GM12878 (cell line): ENCODE results near the gene AMT. TPM values are rescaled to one million over a fixed set of nuclear protein-coding genes. Genes with fewer than 3 reads are reported as not detected.

ENCODE experiments used
- BHLHE40 ChIP-seq, 2 experiments: fragments of 450-650 bp in 1 of 2; IDR thresholded peaks; 2 replicates each; pipeline ENCODE4 v1.6.1; 2011 to 2017; ENCODE audit warnings: low read depth in 2 of 2, borderline replicate concordance in 1 of 2, improper control_type of control experiment in 1 of 2, low read length in 1 of 2, mild to moderate bottlenecking in 1 of 2
- ESRRA ChIP-seq: IDR thresholded peaks from 2 replicates; pipeline ENCODE4 v1.6.1; 2012; ENCODE audit warnings: mild to moderate bottlenecking, low read length, improper control_type of control experiment
- HDAC2 ChIP-seq: fragments of 200-600 bp; sonication (generic); IDR thresholded peaks from 2 replicates; pipeline ENCODE4 v1.6.1; 2017
- JUNB ChIP-seq: IDR thresholded peaks from 2 replicates; pipeline ENCODE4 v1.6.1; 2016; ENCODE audit warnings: antibody characterized with exemption, mild to moderate bottlenecking
- KDM1A ChIP-seq: fragments of 200-600 bp; sonication (generic); IDR thresholded peaks from 2 replicates; pipeline ENCODE4 v1.6.1; 2016; ENCODE audit warnings: borderline replicate concordance
- NR2C2 ChIP-seq: IDR thresholded peaks from 2 replicates; pipeline ENCODE4 v1.6.1; 2011; ENCODE audit warnings: borderline replicate concordance, low read depth; ENCODE audit not compliant: control insufficient read depth, insufficient read length
- NR2F1 ChIP-seq: fragments of 450-650 bp; conservative IDR thresholded peaks from 2 replicates; pipeline ENCODE4 v1.6.1; 2017; ENCODE audit warnings: mild to moderate bottlenecking
- PAX8 ChIP-seq: fragments of 450-650 bp; IDR thresholded peaks from 2 replicates; pipeline ENCODE4 v1.6.1; 2017; ENCODE audit warnings: mild to moderate bottlenecking, moderate library complexity
- RBBP5 ChIP-seq: fragments of 200-600 bp; sonication (generic); conservative IDR thresholded peaks from 2 replicates; pipeline ENCODE4 v1.6.1; 2016
- RCOR1 ChIP-seq: conservative IDR thresholded peaks from 2 replicates; pipeline ENCODE4 v1.6.1; 2012; ENCODE audit warnings: low read depth, low read length, improper control_type of control experiment
- RUNX3 ChIP-seq: IDR thresholded peaks from 2 replicates; pipeline ENCODE4 v1.6.1; 2012; ENCODE audit warnings: low read length, inconsistent platforms
- SMC3 ChIP-seq: IDR thresholded peaks from 2 replicates; pipeline ENCODE4 v1.6.1; 2011; ENCODE audit warnings: low read length, improper control_type of control experiment, borderline replicate concordance
- SREBF1 ChIP-seq: IDR thresholded peaks from 2 replicates; pipeline ENCODE4 v1.6.1; 2012; ENCODE audit warnings: mild to moderate bottlenecking, low read length
- TARDBP ChIP-seq: IDR thresholded peaks from 2 replicates; pipeline ENCODE4 v1.6.1; 2016; ENCODE audit warnings: borderline replicate concordance
- ZNF217 ChIP-seq: fragments of 450-650 bp; IDR thresholded peaks from 2 replicates; pipeline ENCODE4 v1.6.1; 2017; ENCODE audit warnings: antibody characterized with exemption, mild to moderate bottlenecking
- polyA plus RNA-seq, 11 experiments: library from polyadenylated mRNA; depleted of rRNA in 4 of 11; unstranded in 6 of 11; stranded (reverse) in 5 of 11; fragments of >200 nt; fragmentation: Nextera tagmentation in 4 of 11; fragmentation: Illumina TruSeq in 1 of 11; extraction: Ambion mirVana in 4 of 11; extraction: Trizol in 1 of 11; gene quantifications; 1 replicate in 1 of 11; 2 replicates in 10 of 11; pipeline versions ENCODE4 v1.2.1 to v1.2.3, GENCODE V29; 2011 to 2016; ENCODE audit warnings: inconsistent platforms in 2 of 11, missing spikeins in 2 of 11, low read depth in 1 of 11
- total RNA-seq, 4 experiments: library from RNA; depleted of rRNA in 3 of 4; stranded (reverse); fragments of >200 nt in 3 of 4; fragmentation: Illumina TruSeq in 1 of 4; extraction: Trizol in 1 of 4; gene quantifications; 2 replicates each; pipeline versions ENCODE4 v1.2.1 to v1.2.3, GENCODE V29; 2013 to 2021
- TF ChIP-seq, protein P1 (sequence below): fragments of 450-650 bp; IDR thresholded peaks from 2 replicates; pipeline ENCODE4 v1.6.1; 2018; ENCODE audit warnings: mild to moderate bottlenecking, low read depth, moderate library complexity; ENCODE audit not compliant: partially characterized antibody
- TF ChIP-seq, protein P2 (sequence below), 3 experiments: IDR thresholded peaks in 2 of 3; conservative IDR thresholded peaks in 1 of 3; 2 replicates each; pipeline ENCODE4 v1.5.1; 2011; ENCODE audit warnings: low read depth in 3 of 3, low read length in 3 of 3, mild to moderate bottlenecking in 3 of 3, control low read depth in 2 of 3, moderate library complexity in 2 of 3, inconsistent platforms in 1 of 3, mixed read lengths in 1 of 3; ENCODE audit not compliant: control insufficient read depth in 2 of 3, insufficient read depth in 1 of 3; ENCODE audit errors: extremely low read depth in 1 of 3
- TF ChIP-seq, protein P3 (sequence below): fragments of 450-650 bp; IDR thresholded peaks from 2 replicates; pipeline ENCODE4 v1.6.1; 2017; ENCODE audit warnings: mild to moderate bottlenecking, moderate library complexity
- TF ChIP-seq, protein P4 (sequence below): IDR thresholded peaks from 2 replicates; pipeline ENCODE4 v1.6.1; 2012; ENCODE audit warnings: low read length, inconsistent platforms

AMT gene
- total and polyA plus RNA-seq, 10 of the 15 experiments (the other 5 are each of a cell fraction or from before 2014, with no cell fraction given) = 0.45 to 7.2 (median 2.6) TPM

GRCh38 chr3:49411968-49412631 is 10.2 kb downstream of the AMT start, which contains the start of the genes RHOA and TCTA (continued):
- TF ChIP-seq, protein P1, sequence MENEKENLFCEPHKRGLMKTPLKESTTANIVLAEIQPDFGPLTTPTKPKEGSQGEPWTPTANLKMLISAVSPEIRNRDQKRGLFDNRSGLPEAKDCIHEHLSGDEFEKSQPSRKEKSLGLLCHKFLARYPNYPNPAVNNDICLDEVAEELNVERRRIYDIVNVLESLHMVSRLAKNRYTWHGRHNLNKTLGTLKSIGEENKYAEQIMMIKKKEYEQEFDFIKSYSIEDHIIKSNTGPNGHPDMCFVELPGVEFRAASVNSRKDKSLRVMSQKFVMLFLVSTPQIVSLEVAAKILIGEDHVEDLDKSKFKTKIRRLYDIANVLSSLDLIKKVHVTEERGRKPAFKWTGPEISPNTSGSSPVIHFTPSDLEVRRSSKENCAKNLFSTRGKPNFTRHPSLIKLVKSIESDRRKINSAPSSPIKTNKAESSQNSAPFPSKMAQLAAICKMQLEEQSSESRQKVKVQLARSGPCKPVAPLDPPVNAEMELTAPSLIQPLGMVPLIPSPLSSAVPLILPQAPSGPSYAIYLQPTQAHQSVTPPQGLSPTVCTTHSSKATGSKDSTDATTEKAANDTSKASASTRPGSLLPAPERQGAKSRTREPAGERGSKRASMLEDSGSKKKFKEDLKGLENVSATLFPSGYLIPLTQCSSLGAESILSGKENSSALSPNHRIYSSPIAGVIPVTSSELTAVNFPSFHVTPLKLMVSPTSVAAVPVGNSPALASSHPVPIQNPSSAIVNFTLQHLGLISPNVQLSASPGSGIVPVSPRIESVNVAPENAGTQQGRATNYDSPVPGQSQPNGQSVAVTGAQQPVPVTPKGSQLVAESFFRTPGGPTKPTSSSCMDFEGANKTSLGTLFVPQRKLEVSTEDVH = no peak
- TF ChIP-seq TARDBP (no peak), RUNX3 (peak; percentile 59; the same call in 1 of the 2 replicates), HDAC2 (no peak), RBBP5 (no peak), BHLHE40 (IDR thresholded peaks at IDR 0.05; ENCODE audit: borderline replicate concordance in 1 of 2, low read depth in 2 of 2, low read length in 1 of 2) (peak; percentile 60 to 77; a peak in 2 of 4 replicates), JUNB (no peak; the same call in 1 of the 2 replicates), ZNF217 (no peak), NR2C2 (no peak), SMC3 (no peak; the same call in 1 of the 2 replicates), KDM1A (no peak), PAX8 (no peak), NR2F1 (no peak), ESRRA (no peak), SREBF1 (no peak), RCOR1 (no peak)
- TF ChIP-seq, protein P2, sequence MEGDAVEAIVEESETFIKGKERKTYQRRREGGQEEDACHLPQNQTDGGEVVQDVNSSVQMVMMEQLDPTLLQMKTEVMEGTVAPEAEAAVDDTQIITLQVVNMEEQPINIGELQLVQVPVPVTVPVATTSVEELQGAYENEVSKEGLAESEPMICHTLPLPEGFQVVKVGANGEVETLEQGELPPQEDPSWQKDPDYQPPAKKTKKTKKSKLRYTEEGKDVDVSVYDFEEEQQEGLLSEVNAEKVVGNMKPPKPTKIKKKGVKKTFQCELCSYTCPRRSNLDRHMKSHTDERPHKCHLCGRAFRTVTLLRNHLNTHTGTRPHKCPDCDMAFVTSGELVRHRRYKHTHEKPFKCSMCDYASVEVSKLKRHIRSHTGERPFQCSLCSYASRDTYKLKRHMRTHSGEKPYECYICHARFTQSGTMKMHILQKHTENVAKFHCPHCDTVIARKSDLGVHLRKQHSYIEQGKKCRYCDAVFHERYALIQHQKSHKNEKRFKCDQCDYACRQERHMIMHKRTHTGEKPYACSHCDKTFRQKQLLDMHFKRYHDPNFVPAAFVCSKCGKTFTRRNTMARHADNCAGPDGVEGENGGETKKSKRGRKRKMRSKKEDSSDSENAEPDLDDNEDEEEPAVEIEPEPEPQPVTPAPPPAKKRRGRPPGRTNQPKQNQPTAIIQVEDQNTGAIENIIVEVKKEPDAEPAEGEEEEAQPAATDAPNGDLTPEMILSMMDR (IDR thresholded peaks at IDR 0.05 in 2 of 3, conservative IDR thresholded peaks at IDR 0.05 in 1 of 3; ENCODE audit: control insufficient read depth in 2 of 3, extremely low read depth in 1 of 3, insufficient read depth in 1 of 3, low read depth in 3 of 3, low read length in 3 of 3) = no peak
- TF ChIP-seq, protein P3, sequence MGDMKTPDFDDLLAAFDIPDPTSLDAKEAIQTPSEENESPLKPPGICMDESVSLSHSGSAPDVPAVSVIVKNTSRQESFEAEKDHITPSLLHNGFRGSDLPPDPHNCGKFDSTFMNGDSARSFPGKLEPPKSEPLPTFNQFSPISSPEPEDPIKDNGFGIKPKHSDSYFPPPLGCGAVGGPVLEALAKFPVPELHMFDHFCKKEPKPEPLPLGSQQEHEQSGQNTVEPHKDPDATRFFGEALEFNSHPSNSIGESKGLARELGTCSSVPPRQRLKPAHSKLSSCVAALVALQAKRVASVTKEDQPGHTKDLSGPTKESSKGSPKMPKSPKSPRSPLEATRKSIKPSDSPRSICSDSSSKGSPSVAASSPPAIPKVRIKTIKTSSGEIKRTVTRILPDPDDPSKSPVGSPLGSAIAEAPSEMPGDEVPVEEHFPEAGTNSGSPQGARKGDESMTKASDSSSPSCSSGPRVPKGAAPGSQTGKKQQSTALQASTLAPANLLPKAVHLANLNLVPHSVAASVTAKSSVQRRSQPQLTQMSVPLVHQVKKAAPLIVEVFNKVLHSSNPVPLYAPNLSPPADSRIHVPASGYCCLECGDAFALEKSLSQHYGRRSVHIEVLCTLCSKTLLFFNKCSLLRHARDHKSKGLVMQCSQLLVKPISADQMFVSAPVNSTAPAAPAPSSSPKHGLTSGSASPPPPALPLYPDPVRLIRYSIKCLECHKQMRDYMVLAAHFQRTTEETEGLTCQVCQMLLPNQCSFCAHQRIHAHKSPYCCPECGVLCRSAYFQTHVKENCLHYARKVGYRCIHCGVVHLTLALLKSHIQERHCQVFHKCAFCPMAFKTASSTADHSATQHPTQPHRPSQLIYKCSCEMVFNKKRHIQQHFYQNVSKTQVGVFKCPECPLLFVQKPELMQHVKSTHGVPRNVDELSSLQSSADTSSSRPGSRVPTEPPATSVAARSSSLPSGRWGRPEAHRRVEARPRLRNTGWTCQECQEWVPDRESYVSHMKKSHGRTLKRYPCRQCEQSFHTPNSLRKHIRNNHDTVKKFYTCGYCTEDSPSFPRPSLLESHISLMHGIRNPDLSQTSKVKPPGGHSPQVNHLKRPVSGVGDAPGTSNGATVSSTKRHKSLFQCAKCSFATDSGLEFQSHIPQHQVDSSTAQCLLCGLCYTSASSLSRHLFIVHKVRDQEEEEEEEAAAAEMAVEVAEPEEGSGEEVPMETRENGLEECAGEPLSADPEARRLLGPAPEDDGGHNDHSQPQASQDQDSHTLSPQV = no peak
- TF ChIP-seq, protein P4, sequence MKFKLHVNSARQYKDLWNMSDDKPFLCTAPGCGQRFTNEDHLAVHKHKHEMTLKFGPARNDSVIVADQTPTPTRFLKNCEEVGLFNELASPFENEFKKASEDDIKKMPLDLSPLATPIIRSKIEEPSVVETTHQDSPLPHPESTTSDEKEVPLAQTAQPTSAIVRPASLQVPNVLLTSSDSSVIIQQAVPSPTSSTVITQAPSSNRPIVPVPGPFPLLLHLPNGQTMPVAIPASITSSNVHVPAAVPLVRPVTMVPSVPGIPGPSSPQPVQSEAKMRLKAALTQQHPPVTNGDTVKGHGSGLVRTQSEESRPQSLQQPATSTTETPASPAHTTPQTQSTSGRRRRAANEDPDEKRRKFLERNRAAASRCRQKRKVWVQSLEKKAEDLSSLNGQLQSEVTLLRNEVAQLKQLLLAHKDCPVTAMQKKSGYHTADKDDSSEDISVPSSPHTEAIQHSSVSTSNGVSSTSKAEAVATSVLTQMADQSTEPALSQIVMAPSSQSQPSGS = no peak
